Glutamatergic neuron (in vitro differentiated cells): ENCODE measurements around the gene THBS3. TPM values are rescaled to one million over a fixed set of nuclear protein-coding genes. Genes with fewer than 3 reads are reported as not detected.
A peak's percentile ranks its signal among the peaks of the same experiment; 100 is the strongest.

ENCODE experiments used
- DNase-seq: peaks from one replicate; pipeline ENCODE4 v3.0.0; 2022
- H3K27ac Mint-ChIP-seq: one replicate; pipeline ENCODE4 v1.8.0; 2020; ENCODE audit warnings: mild to moderate bottlenecking, mixed read lengths, inconsistent platforms; ENCODE audit not compliant: unreplicated experiment
- H3K27me3 Mint-ChIP-seq: one replicate; pipeline ENCODE4 v1.8.0; 2020; ENCODE audit warnings: mild to moderate bottlenecking, moderate library complexity, mixed read lengths, inconsistent platforms; ENCODE audit not compliant: unreplicated experiment
- H3K36me3 Mint-ChIP-seq: one replicate; pipeline ENCODE4 v1.8.0; 2020; ENCODE audit warnings: mild to moderate bottlenecking, mixed read lengths, inconsistent platforms; ENCODE audit not compliant: unreplicated experiment
- H3K4me1 Mint-ChIP-seq: one replicate; pipeline ENCODE4 v1.8.0; 2020; ENCODE audit warnings: mild to moderate bottlenecking, low read depth, mixed read lengths, inconsistent platforms; ENCODE audit not compliant: unreplicated experiment
- H3K4me3 Mint-ChIP-seq: one replicate; pipeline ENCODE4 v1.8.0; 2020; ENCODE audit warnings: mild to moderate bottlenecking, mixed read lengths, inconsistent platforms; ENCODE audit not compliant: unreplicated experiment
- H3K9me3 Mint-ChIP-seq: one replicate; pipeline ENCODE4 v1.8.0; 2020; ENCODE audit warnings: mild to moderate bottlenecking, moderate library complexity, mixed read lengths, inconsistent platforms; ENCODE audit not compliant: unreplicated experiment
- total RNA-seq: library from RNA; stranded (reverse); fragmentation: NEBNext Ultra II Directional; extraction: Animal tissue kit (Norgen Biotek cat#: 25700); gene quantifications from one replicate; pipeline ENCODE4 v1.2.1, GENCODE V29; 2021; ENCODE audit not compliant: unreplicated experiment
- TF ChIP-seq, protein P1 (sequence below): fragments of 200-600 bp; sonication (generic); IDR thresholded peaks from one replicate; pipeline ENCODE4 v1.5.0; 2021; ENCODE audit not compliant: partially characterized antibody, unreplicated experiment

The THBS3 gene
- total RNA-seq, 1 donor from 2014 or later: 377 TPM

DNA sequence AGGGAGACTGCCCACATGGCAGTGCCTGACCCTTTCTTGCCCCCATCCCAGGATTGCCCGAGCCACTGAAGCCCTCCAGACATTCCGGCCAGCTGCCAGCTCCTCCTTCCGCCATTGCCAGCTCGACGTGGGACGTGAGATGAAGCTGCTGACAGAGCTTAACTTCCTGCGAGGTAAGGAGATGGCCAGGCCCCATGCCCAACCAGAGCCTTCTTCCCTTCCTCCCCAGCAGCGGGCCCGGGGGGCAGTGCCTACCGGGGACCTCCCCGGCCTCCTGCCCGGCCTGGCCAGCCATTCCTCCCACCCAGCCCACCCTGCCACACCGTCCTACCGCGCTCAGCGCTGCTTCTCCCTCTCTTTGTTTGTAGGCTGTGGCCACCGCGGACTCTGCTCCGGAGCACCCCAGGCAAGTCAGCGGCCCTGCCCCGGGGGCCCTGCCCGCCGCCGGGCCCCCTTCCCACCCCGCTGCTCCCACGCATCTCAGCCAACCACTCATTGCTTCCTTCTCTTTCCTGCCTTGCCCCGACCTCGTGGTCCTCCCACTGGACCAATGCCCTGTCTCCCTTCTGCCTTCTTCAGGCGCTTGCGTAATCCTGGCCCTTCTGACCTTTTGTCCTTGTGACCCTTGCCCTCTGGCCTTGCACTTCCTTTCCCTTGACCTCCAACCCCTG lies 29.1 kb downstream of the THBS3 start:
- peak; percentile 10 for DNase-seq
- TF ChIP-seq, protein P1, sequence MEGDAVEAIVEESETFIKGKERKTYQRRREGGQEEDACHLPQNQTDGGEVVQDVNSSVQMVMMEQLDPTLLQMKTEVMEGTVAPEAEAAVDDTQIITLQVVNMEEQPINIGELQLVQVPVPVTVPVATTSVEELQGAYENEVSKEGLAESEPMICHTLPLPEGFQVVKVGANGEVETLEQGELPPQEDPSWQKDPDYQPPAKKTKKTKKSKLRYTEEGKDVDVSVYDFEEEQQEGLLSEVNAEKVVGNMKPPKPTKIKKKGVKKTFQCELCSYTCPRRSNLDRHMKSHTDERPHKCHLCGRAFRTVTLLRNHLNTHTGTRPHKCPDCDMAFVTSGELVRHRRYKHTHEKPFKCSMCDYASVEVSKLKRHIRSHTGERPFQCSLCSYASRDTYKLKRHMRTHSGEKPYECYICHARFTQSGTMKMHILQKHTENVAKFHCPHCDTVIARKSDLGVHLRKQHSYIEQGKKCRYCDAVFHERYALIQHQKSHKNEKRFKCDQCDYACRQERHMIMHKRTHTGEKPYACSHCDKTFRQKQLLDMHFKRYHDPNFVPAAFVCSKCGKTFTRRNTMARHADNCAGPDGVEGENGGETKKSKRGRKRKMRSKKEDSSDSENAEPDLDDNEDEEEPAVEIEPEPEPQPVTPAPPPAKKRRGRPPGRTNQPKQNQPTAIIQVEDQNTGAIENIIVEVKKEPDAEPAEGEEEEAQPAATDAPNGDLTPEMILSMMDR: no peak
- H3K27ac Mint-ChIP-seq: no peak overlapping the region
- H3K27me3 Mint-ChIP-seq: peaks cover 10% of the 10 kb centered on the region
- peaks cover 6% of the 10 kb centered on the region for H3K9me3 Mint-ChIP-seq
- peak overlapping the region; percentile 69 for H3K4me3 Mint-ChIP-seq
- peaks cover 4% of the 10 kb centered on the region for H3K4me1 Mint-ChIP-seq
- peaks cover 5% of the 10 kb centered on the region for H3K36me3 Mint-ChIP-seq

DNA sequence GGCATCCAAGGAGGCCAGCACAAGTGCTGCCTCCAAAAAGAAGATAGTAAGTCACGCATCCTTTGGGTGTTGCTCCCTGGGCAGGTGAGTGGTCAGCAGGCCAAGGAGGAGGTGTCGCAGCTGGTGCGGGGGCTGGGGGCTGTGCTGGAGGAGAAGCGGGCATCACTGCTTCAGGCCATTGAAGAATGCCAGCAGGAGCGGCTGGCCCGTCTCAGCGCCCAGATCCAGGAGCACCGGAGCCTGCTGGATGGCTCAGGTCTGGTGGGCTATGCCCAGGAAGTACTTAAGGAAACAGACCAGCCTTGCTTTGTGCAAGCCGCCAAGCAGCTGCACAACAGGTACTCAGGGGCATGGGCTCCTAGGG lies 29.8 kb downstream of the THBS3 start:
- DNase-seq: peak; percentile 5
- Mint-ChIP-seq H3K4me1 (peaks cover 8% of the 10 kb centered on the region), H3K27me3 (peaks cover 12% of the 10 kb centered on the region), H3K27ac (no peak overlapping the region), H3K9me3 (peaks cover 12% of the 10 kb centered on the region), H3K36me3 (peaks cover 5% of the 10 kb centered on the region), H3K4me3 (no peak overlapping the region)
- TF ChIP-seq, protein P1: no peak

DNA sequence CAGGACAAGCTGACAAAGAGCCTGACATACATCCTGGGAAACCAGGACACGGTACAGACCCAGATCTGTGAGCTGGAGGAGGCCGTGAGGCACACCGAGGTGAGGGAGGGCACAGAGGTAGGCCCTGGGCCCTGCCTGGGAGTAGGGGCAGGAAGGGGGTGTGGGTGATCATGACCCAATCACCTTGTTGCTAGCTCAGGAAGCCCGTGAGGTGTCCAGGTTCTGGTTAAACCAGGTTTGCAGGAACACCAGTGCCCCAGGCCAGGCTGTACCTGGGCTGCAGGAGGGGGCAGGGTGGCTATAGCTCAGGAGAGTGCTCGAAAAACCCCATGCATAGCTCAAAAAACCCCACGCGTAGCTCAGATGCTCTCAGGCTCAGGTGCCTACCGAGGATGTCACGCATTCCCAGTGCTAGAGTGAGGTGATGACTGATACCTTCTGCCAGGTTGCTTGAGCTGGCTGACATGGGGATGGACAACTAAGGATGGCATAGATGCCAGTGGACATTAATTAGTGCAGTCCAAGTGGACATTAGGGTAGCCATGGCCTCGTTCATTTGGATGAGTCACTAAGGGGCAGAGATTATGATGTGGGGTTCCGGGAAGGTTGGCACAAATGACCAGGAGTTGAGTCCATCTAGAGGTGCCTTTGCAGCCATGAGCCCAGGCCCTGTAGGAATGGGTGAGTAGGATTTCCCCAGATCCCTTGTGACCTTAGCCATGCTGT lies 30.3 kb downstream of the THBS3 start:
- Mint-ChIP-seq H3K4me1 (peaks cover 8% of the 10 kb centered on the region), H3K27ac (no peak overlapping the region), H3K9me3 (peaks cover 15% of the 10 kb centered on the region), H3K27me3 (peaks cover 15% of the 10 kb centered on the region), H3K4me3 (no peak overlapping the region), H3K36me3 (peaks cover 5% of the 10 kb centered on the region)
- TF ChIP-seq, protein P1: no peak
- peak; percentile 5 for DNase-seq

- Mint-ChIP-seq H3K9me3 (peaks cover 15% of the 10 kb centered on the region), H3K4me1 (peaks cover 13% of the 10 kb centered on the region), H3K4me3 (peak overlapping the region; percentile 67), H3K27ac (peak overlapping the region; percentile 53), H3K36me3 (peaks cover 5% of the 10 kb centered on the region), H3K27me3 (peaks cover 15% of the 10 kb centered on the region)
- TF ChIP-seq, protein P1: peak; percentile 81
- peak; percentile 86 for DNase-seq
These were observed 31.1 kb downstream of the THBS3 start for GRCh38 chr1:155176544-155177071.

DNA sequence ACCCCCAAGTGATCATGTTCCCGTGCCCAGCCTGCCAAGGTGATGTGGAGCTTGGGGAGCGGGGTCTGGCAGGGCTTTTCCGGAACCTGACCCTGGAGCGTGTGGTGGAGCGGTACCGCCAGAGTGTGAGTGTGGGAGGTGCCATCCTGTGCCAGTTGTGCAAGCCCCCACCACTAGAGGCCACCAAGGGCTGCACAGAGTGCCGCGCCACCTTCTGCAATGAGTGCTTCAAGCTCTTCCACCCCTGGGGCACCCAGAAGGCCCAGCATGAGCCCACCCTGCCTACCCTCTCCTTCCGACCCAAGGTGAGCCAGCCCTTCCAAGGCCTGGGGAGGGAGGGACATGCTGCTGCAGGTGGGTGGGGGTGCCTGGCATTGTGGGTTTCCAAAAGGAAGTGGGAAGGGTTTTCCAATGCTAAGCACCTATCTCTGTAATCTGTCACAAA lies 31.7 kb downstream of the THBS3 start:
- Mint-ChIP-seq H3K4me3 (peak overlapping the region; percentile 71), H3K36me3 (peaks cover 5% of the 10 kb centered on the region), H3K9me3 (peaks cover 15% of the 10 kb centered on the region), H3K27me3 (peaks cover 15% of the 10 kb centered on the region), H3K4me1 (peaks cover 13% of the 10 kb centered on the region), H3K27ac (no peak overlapping the region)
- TF ChIP-seq, protein P1: no peak
- peak; percentile 27 for DNase-seq
